Esophagus squamous epithelium (tissue), 4 donors: ENCODE results near the gene CNOT1.

ENCODE experiments used
- POLR2A ChIP-seq, 4 donors: fragments of 450-650 bp; IDR thresholded peaks; one replicate each; pipeline ENCODE4 v1.6.1; 2017; ENCODE audit warnings: antibody characterized with exemption in 4 of 4, mild to moderate bottlenecking in 4 of 4, moderate library complexity in 3 of 4
- TF ChIP-seq, protein P1 (sequence below), 6 experiments: fragments of 450-650 bp in 4 of 6; fragments of 200-600 bp in 2 of 6; sonication (generic) in 2 of 6; IDR thresholded peaks; one replicate each; pipeline ENCODE4 v1.5.1; 2016 to 2019; ENCODE audit warnings: antibody characterized with exemption in 6 of 6, mild to moderate bottlenecking in 4 of 6, moderate library complexity in 4 of 6

DNA sequence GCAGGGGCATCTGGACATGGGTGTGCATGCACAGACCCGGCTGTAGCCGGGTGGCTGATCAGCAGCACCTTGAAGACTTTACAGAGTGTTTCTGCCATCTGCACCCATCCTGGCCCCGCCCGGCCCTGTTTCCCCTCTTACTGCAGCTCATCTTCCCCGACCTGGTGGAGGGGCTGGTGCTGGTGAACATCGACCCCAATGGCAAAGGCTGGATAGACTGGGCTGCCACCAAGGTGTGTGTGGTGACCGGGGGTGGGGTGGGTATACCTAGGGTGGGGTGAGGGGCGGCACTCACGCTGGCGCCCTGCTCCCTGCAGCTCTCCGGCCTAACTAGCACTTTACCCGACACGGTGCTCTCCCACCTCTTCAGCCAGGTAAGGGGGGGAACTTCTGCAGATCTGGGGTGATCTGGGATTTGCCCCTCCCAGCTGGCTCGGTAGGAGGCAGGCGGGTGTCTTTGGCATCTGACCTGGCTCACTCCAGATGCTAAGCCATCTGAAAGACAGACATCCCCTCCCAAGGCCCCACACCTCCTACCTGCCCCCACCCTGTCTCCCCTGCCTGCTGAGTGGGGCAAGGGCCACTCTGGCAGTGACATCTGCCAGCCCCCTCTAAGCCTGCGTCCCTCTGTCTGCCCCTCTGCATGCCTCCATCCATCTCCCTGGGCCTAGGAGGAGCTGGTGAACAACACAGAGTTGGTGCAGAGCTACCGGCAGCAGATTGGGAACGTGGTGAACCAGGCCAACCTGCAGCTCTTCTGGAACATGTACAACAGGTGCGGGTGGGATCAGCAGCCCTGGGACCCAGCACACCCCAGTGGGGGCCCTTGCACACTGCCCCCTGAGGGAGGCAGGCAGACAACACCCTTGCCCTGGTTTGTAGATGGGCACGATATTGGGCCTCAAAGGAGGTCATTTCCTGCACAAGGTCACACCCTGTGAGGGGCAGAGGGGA, 123.1 kb downstream of the CNOT1 start:
- TF ChIP-seq POLR2A (IDR thresholded peaks at IDR 0.05): no peak
- TF ChIP-seq, protein P1, sequence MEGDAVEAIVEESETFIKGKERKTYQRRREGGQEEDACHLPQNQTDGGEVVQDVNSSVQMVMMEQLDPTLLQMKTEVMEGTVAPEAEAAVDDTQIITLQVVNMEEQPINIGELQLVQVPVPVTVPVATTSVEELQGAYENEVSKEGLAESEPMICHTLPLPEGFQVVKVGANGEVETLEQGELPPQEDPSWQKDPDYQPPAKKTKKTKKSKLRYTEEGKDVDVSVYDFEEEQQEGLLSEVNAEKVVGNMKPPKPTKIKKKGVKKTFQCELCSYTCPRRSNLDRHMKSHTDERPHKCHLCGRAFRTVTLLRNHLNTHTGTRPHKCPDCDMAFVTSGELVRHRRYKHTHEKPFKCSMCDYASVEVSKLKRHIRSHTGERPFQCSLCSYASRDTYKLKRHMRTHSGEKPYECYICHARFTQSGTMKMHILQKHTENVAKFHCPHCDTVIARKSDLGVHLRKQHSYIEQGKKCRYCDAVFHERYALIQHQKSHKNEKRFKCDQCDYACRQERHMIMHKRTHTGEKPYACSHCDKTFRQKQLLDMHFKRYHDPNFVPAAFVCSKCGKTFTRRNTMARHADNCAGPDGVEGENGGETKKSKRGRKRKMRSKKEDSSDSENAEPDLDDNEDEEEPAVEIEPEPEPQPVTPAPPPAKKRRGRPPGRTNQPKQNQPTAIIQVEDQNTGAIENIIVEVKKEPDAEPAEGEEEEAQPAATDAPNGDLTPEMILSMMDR (IDR thresholded peaks at IDR 0.05): no peak
